MCF 10A (cell line): Measurements from ENCODE around the gene FARS2. TPM values are rescaled to one million over a fixed set of nuclear protein-coding genes. Genes with fewer than 3 reads are reported as not detected.

Experiments used
- BruUV-seq: library from RNA; stranded (reverse); fragments of 400-500 nt; replicated peaks from 2 replicates; lab custom pipeline; 2021; lab: Mats Ljungman, UMichigan
- CTCF ChIA-PET: fragments of 300-600 bp; sonication (Branson Sonifier 250); formaldehyde crosslinking; extraction: SDS; loops from one replicate; lab custom pipeline; 2021; ENCODE audit warnings: antibody characterized with exemption, inconsistent platforms; lab: Yijun Ruan, JAX
- POLR2A ChIA-PET: fragments of 300-600, 350-650 bp; sonication (Branson Sonifier 250); formaldehyde crosslinking; extraction: SDS; loops from one replicate; lab custom pipeline; 2020; ENCODE audit warnings: antibody characterized with exemption, inconsistent platforms; lab: Yijun Ruan, JAX
- DNase-seq: peaks from one replicate; pipeline ENCODE4 v3.0.0-alpha.2; 2018; ENCODE audit not compliant: unreplicated experiment
- H3K27ac Mint-ChIP-seq: one replicate; pipeline ENCODE4 v1.8.0; 2022; ENCODE audit warnings: mild to moderate bottlenecking, low read depth, mixed read lengths; ENCODE audit not compliant: unreplicated experiment
- H3K27me3 Mint-ChIP-seq: one replicate; pipeline ENCODE4 v1.8.0; 2022; ENCODE audit warnings: mixed read lengths; ENCODE audit not compliant: insufficient read depth, unreplicated experiment
- H3K36me3 Mint-ChIP-seq: one replicate; pipeline ENCODE4 v1.8.0; 2022; ENCODE audit warnings: mild to moderate bottlenecking, moderate library complexity, mixed read lengths; ENCODE audit not compliant: insufficient read depth, unreplicated experiment
- H3K4me1 Mint-ChIP-seq: one replicate; pipeline ENCODE4 v1.8.0; 2022; ENCODE audit warnings: mixed read lengths; ENCODE audit not compliant: insufficient read depth, unreplicated experiment
- H3K4me3 Mint-ChIP-seq: one replicate; pipeline ENCODE4 v1.8.0; 2022; ENCODE audit warnings: mild to moderate bottlenecking, moderate library complexity, mixed read lengths; ENCODE audit not compliant: unreplicated experiment
- H3K9me3 Mint-ChIP-seq: one replicate; pipeline ENCODE4 v1.8.0; 2022; ENCODE audit warnings: mixed read lengths; ENCODE audit not compliant: unreplicated experiment
- CTCF ChIP-seq: fragments of 200-600 bp; IDR thresholded peaks from one replicate; pipeline ENCODE4 v1.8.0; 2022; ENCODE audit warnings: antibody characterized with exemption, mild to moderate bottlenecking; ENCODE audit not compliant: unreplicated experiment
- intact Hi-C: fragments of 100-400 bp; cut with micrococcal nuclease; formaldehyde crosslinking; loops from 2 replicates; pipeline ENCODE4 v1.14.1; 2022
- total RNA-seq: library from RNA; stranded (reverse); gene quantifications from 2 replicates; pipeline ENCODE4 v1.2.3, GENCODE V29; 2022

The FARS2 gene
- total RNA-seq, 1 experiment from 2014 or later = 18.2 TPM

- DNase-seq = no peak
- ChIA-PET POLR2A (no interaction called here), CTCF (interaction anchor here (0.8 kb wide), 1 partner anchor 354 kb away, joined by 3 read pairs; no protein-coding TSS in a partner anchor)
- no peak for TF ChIP-seq CTCF
- Mint-ChIP-seq H3K4me1 (no peaks in the 10 kb centered on the region), H3K36me3 (peaks cover 5% of the 10 kb centered on the region), H3K9me3 (no peaks in the 10 kb centered on the region), H3K4me3 (no peak overlapping the region), H3K27ac (no peak overlapping the region), H3K27me3 (no peaks in the 10 kb centered on the region)
- intact Hi-C loops = no loop called here
- no TSS peak for BruUV-seq
These were observed 244.8 kb downstream of the FARS2 start for GRCh38 chr6:5506149-5506548.

GRCh38 chr6:5506597-5506996, 245.3 kb downstream of the FARS2 start:
- Mint-ChIP-seq H3K4me1 (no peaks in the 10 kb centered on the region), H3K9me3 (no peaks in the 10 kb centered on the region), H3K27me3 (no peaks in the 10 kb centered on the region), H3K27ac (no peak overlapping the region), H3K36me3 (peaks cover 5% of the 10 kb centered on the region), H3K4me3 (no peak overlapping the region)
- no peak for DNase-seq
- ChIA-PET POLR2A (no interaction called here), CTCF (interaction anchor here (0.8 kb wide), 1 partner anchor 354 kb away, joined by 3 read pairs; no protein-coding TSS in a partner anchor)
- no TSS peak for BruUV-seq
- intact Hi-C loops = no loop called here
- no peak for TF ChIP-seq CTCF

- POLR2A ChIA-PET = no interaction called here
- no peak for DNase-seq
- H3K4me1 Mint-ChIP-seq = no peaks in the 10 kb centered on the region
- CTCF ChIA-PET = interaction anchor here (0.8 kb wide), 1 partner anchor 355 kb away, joined by 3 read pairs; no protein-coding TSS in a partner anchor
- TF ChIP-seq CTCF = no peak
- H3K27ac Mint-ChIP-seq = no peak overlapping the region
- BruUV-seq = no TSS peak
- no peak overlapping the region for H3K4me3 Mint-ChIP-seq
- H3K36me3 Mint-ChIP-seq = peaks cover 5% of the 10 kb centered on the region
- no peaks in the 10 kb centered on the region for H3K27me3 Mint-ChIP-seq
- intact Hi-C loops = no loop called here
- no peaks in the 10 kb centered on the region for H3K9me3 Mint-ChIP-seq
These were observed 245.9 kb downstream of the FARS2 start for GRCh38 chr6:5507131-5507681.

GRCh38 chr6:5509106-5509505, 247.8 kb downstream of the FARS2 start:
- Mint-ChIP-seq H3K27me3 (no peaks in the 10 kb centered on the region), H3K4me1 (no peaks in the 10 kb centered on the region), H3K36me3 (peaks cover 9% of the 10 kb centered on the region), H3K9me3 (no peaks in the 10 kb centered on the region), H3K27ac (no peak overlapping the region), H3K4me3 (no peak overlapping the region)
- DNase-seq = no peak
- CTCF ChIA-PET = no interaction called here
- no peak for TF ChIP-seq CTCF
- BruUV-seq = no TSS peak
- intact Hi-C loops = no loop called here
- POLR2A ChIA-PET = no interaction called here
